DND-41 (cell line): ENCODE results near the gene FYB1.

Source experiments
- EZH2 ChIP-seq: IDR thresholded peaks from 3 replicates; pipeline ENCODE4 v1.6.1; 2012; ENCODE audit warnings: borderline replicate concordance, low read depth, mild to moderate bottlenecking, moderate library complexity, low read length, inconsistent platforms; ENCODE audit not compliant: severe bottlenecking
- TF ChIP-seq, protein P1 (sequence below): IDR thresholded peaks from 2 replicates; pipeline ENCODE4 v1.5.1; 2012; ENCODE audit warnings: borderline replicate concordance, low read length, moderate library complexity, mild to moderate bottlenecking; ENCODE audit not compliant: poor library complexity, severe bottlenecking; ENCODE audit errors: extremely low read depth

DNA sequence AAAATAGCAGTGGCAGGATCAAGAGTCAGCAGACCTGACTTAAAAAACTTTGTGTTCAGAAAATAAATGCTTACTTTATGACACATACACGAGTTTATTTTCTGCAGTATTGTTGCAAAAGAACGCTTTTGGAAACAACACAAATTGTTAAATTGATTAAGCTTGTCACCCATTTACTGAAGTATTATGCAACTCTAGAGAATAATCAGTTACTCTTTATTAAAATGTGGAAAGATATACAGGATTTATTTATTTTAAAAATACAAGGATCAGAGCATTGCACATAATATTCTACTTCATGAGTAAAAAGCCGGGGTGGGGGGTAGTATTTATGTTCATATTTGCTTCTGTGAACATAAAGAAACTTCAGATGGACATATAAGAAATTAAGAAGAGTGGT is 20.0 kb downstream of the FYB1 start:
- TF ChIP-seq, protein P1, sequence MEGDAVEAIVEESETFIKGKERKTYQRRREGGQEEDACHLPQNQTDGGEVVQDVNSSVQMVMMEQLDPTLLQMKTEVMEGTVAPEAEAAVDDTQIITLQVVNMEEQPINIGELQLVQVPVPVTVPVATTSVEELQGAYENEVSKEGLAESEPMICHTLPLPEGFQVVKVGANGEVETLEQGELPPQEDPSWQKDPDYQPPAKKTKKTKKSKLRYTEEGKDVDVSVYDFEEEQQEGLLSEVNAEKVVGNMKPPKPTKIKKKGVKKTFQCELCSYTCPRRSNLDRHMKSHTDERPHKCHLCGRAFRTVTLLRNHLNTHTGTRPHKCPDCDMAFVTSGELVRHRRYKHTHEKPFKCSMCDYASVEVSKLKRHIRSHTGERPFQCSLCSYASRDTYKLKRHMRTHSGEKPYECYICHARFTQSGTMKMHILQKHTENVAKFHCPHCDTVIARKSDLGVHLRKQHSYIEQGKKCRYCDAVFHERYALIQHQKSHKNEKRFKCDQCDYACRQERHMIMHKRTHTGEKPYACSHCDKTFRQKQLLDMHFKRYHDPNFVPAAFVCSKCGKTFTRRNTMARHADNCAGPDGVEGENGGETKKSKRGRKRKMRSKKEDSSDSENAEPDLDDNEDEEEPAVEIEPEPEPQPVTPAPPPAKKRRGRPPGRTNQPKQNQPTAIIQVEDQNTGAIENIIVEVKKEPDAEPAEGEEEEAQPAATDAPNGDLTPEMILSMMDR, result no peak
- TF ChIP-seq EZH2, result no peak
